PC-9 (cell line): ENCODE results near the gene MTMR3.

ENCODE experiments used
- CTCF ChIP-seq: fragments of 200-600 bp; sonication (generic); conservative IDR thresholded peaks from 2 replicates; pipeline ENCODE4 v1.6.1; 2017; ENCODE audit warnings: mixed run types, antibody characterized with exemption, mild to moderate bottlenecking, moderate library complexity
- EZH2 ChIP-seq: fragments of 200-600 bp; sonication (generic); IDR thresholded peaks from 2 replicates; pipeline ENCODE4 v1.8.0; 2017; ENCODE audit warnings: antibody characterized with exemption, low read depth

- TF ChIP-seq CTCF (no peak), EZH2 (no peak)
These were observed 140.2 kb downstream of the MTMR3 start for GRCh38 chr22:30023099-30023660.
